Measurements from ENCODE around the gene GARIN5B. TPM values are rescaled to one million over a fixed set of nuclear protein-coding genes. Genes with fewer than 3 reads are reported as not detected.
"Not testable (repeated sequence)": the region's sequence is repeated elsewhere in the genome, so short reads cannot be mapped to it uniquely, and the experiment has no call there.

GARIN5B gene
- not detected in 2 replicates for total RNA-seq (2014; rRNA removed; shearing (Covaris generic))

DNA sequence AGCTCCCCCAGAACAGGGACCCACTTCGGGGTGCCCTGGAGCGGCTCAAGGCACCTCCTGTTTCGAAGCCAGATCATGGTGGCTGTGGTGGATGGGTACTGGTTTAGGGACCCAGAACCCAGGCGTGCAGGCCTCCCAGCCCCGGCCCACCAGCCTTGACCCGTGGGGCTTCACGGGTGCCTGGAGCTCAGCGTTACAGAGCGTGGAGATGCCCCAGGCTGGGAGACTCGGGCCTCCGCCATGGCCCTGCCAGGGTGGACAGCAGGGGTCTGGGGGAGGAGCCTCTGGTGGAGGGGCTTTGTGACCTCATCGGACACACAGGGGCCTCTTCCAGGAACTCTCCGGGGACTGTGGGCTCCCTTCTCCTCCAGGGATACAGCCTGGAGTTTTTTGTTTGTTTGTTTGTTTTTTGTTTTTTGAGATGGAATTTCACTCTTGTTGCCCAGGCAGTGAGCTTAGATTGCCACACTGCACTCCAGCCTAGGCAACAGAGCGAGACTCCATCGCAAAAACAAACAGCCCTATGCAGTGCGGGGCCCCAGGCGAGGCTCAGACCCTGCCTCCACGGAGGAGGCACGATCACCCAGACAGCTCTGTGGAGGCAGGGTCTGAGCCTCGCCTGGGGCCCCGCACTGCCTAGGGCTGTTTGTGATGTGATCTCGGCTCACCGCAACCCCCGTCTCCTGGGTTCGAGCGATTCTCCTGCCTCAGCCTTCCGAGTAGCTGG lies at the start of gene GARIN5B:
Gene GARIN5B, minus strand, starts transcription at position 271 of the 727 bp plus-strand sequence. Its CDS starts 194 bp downstream, at position 77.
- DNase-seq (ENCODE audit: low read depth), result no peak

GRCh38 chr19:55410168-55410567 lies 47.1 kb upstream of the GARIN5B start:
- no peak for DNase-seq (ENCODE audit: low read depth)

DNA sequence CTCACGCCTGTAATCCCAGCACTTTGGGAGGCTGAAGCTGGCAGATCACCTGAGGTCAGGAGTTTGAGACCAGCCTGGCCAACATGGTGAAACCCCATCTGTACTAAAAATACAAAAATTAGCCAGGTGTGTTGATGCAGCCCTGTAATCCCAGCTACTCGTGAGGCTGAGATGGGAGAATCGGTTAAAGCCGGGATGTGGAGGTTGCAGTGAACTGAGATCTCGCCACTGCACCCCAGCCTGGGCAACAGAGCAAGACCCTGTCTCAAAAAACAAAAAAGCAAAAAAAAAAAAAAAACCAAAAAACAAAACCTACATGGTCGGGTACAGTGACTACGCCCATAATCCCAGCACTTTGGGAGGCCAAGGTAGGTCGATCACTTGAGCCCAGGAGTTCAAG lies 46.1 kb upstream of the GARIN5B start:
- DNase-seq (ENCODE audit: low read depth), result not testable (repeated sequence)

DNA sequence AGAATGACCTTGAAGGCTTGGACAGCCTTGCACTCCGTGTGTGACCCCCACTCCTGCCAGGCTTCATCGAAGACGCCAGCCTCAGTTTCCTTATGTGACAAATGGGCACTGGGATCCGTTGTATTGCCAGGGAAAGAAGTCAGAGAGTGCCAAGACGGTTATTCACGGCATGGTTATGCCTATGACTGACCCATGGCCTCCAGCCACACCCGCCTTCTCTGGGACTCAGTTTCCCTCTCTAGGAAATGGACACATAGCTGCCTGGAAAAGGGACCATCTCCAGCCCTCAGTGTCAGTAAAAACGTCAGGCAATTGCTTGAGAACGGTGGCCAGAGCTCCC lies 45.4 kb upstream of the GARIN5B start:
- DNase-seq (ENCODE audit: low read depth), result no peak

DNA sequence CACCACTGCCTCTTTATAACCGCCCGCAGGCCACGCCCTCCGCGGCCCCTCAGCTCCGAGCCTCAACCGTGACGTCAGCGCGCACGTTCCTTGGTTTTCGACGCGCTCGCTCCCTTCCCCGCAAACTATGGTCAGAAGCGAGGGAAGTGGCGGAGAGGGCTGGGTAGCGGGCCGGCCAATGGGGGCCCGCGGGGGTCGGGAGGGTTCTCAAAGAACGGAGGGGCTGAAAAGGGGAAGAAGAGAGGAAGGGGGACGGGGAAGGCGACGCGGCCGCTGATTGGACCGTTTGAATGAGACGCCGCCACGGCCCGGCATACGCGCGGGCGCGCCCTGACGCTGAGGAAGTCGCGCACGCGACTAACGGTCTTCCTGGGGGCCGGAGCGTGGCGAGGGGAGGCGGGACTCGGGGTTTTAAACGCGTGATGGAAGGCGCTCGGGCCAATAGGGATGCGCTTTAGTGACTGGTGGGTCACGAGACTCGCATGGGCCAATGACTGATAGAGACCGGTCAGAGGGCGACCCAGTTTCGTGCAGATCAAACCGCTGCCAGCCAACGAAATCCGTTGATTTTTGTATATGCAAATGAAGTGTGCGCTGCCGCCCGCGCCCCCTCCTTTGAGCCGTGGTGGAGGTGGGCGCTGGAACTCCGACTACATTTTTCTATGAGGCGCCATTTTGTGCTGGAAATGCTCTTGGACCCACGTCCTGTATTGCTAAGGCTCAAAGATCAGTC lies 44.9 kb upstream of the GARIN5B start:
- DNase-seq (ENCODE audit: low read depth), result peak; percentile 99

DNA sequence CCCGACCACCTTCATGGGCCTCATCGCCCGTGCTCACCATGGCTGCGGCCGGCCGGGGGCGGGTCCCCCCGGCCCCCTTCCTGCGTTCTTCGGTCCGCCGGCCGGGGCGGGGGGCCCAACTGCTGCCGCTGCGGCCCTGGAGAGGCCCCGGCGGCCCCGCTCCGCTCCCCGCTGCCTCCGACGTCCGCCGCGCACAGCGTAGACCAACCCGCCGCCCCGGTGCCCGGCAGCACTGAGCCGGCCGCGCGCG lies 44.4 kb upstream of the GARIN5B start, which contains the start of gene UBE2S:
Gene UBE2S, minus strand, starts transcription at position 239 of the 250 bp plus-strand sequence. Its CDS starts 199 bp downstream, at position 40.
- not testable (repeated sequence) for DNase-seq (ENCODE audit: low read depth)

GRCh38 chr19:55406826-55407549 lies 43.9 kb upstream of the GARIN5B start:
- peak; percentile 37 for DNase-seq (ENCODE audit: low read depth)

- DNase-seq (ENCODE audit: low read depth), result no peak
Observed at GRCh38 chr19:55406091-55406825, 43.2 kb upstream of the GARIN5B start.

GRCh38 chr19:55405638-55406037 lies 42.6 kb upstream of the GARIN5B start:
- no peak for DNase-seq (ENCODE audit: low read depth)

DNA sequence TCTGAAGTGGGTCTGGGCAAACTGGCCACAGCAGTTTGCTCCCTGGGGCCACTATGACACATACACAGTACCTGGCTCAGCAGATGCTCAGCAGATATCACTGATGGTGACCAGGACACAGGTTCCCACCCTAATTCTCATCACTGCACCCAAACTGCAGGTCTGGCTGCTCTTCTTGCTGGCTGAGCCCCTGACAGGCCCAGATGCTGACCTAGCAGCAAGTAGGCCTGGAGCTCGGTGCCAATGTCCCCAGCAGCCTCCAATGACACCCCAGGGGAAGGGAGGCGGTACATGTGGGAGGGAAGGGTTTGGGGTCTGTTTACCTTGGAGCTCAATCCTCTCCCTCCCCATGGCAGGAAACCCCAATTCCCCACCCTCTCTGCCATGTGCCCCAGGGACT lies 39.4 kb upstream of the GARIN5B start:
- no peak for DNase-seq (ENCODE audit: low read depth)

DNA sequence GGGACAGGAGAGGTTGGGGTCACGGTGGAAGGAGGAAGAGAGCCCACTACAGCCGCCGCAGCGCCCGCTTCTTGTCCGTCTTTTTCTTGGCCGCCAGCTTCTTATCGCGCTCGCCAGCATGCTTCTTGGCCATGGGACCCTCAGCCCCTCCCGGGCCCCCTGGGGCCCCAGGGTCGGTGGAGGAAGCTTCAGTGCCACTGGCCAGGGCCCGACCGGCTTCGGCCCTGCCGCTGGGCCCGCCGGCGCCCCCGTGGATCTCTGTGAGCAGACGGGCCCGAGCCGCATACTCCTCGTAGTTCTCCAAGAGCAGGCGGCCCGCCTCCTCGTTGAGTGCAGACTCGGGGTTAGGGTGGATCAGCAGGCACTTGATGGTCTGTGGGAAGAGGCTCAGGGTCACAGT lies 38.3 kb upstream of the GARIN5B start:
- DNase-seq (ENCODE audit: low read depth), result not testable (repeated sequence)

GRCh38 chr19:55400281-55401087 lies 37.4 kb upstream of the GARIN5B start:
- no peak for DNase-seq (ENCODE audit: low read depth)

- DNase-seq (ENCODE audit: low read depth), result no peak
Observed at GRCh38 chr19:55398200-55398925, 35.3 kb upstream of the GARIN5B start.

DNA sequence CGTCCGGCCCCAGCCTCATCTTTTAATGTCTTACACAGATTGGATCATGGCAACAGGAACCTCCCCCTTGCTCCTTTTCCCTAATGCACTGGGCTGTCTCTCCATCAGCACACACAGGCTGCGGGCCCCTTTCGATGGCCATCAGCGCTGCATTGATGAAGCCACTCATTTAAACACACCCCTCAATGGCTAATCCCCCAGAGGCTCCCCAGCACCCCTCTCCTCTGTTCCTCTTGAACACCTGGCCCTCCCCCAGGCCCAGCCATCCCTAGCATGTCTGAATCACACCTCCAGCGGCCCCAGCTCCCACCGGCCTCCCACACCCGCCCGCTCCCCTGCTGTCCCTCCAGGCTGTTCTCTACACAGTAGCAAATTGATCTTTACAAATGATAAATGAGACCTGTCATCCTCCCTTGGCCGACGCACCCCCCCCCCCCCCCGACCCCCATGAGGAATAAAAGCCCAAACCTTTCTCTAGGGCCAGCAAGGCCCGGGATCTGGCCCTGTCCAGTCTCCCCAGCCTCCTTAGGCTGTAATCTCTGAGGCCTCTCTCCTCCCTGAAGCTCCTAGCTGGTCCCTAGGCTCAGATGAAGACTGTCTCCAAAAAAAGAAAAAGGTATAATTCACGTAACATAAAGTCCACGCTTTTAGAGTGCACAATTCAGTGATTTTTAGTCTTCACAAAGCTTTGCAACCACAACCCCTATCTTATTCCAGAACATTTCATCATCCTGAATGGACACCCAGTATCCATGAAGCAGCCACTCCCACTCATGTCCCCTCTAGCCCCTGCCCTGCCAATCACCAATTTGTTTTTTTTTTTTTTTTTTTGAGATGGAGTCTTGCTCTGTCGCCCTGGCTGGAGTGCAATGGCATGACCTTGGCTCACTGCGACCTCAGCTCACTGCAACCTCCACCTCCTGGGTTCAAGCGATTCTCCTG lies 30.0 kb upstream of the GARIN5B start:
- no peak for DNase-seq (ENCODE audit: low read depth)

- peak; percentile 46 for DNase-seq (ENCODE audit: low read depth)
Observed at GRCh38 chr19:55391702-55392615, 28.9 kb upstream of the GARIN5B start.

- DNase-seq (ENCODE audit: low read depth), result peak; percentile 34
Observed at GRCh38 chr19:55391191-55391670, 28.2 kb upstream of the GARIN5B start.

GRCh38 chr19:55390461-55390880 lies 27.4 kb upstream of the GARIN5B start:
- DNase-seq (ENCODE audit: low read depth), result peak; percentile 53
